CD4-positive, alpha-beta T cell treated with Interleukin-17A for 1 hour (primary cell): ENCODE results near the gene ALG14.

Experiments used
- DNase-seq: peaks from one replicate; pipeline ENCODE4 v3.0.0-alpha.2; 2020

The ALG14 gene

GRCh38 chr1:94979656-94980581 lies 92.8 kb downstream of the ALG14 start:
- DNase-seq, result no peak

GRCh38 chr1:94979131-94979530 lies 93.6 kb downstream of the ALG14 start:
- no peak for DNase-seq

GRCh38 chr1:94978401-94978800 lies 94.3 kb downstream of the ALG14 start:
- DNase-seq, result no peak

GRCh38 chr1:94976971-94977548 lies 95.7 kb downstream of the ALG14 start:
- DNase-seq, result no peak

DNA sequence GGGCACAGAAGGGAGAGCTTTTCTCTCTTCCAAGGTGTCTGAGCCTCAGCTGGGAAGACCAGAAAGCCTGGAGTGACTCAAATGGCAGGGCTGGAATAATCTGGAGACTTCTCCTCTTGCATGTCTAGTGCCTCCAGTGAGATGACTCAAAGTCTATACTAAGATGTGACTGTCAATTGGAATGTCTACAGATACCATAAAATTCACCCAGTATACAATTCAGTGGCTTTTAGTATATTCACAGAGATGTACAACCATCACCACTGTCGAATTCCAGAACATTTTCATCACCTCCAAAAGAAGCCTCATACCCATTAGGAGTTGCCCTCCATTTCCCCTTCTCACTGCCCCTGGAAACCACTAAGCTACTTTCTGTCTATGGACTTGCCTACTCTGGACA lies 97.9 kb downstream of the ALG14 start:
- DNase-seq, result no peak

- no peak for DNase-seq
Observed at GRCh38 chr1:94974241-94974640, 98.5 kb downstream of the ALG14 start.

GRCh38 chr1:94973309-94973922 lies 99.3 kb downstream of the ALG14 start:
- DNase-seq, result no peak

GRCh38 chr1:94971491-94971924 lies 101.2 kb downstream of the ALG14 start:
- DNase-seq, result no peak

DNA sequence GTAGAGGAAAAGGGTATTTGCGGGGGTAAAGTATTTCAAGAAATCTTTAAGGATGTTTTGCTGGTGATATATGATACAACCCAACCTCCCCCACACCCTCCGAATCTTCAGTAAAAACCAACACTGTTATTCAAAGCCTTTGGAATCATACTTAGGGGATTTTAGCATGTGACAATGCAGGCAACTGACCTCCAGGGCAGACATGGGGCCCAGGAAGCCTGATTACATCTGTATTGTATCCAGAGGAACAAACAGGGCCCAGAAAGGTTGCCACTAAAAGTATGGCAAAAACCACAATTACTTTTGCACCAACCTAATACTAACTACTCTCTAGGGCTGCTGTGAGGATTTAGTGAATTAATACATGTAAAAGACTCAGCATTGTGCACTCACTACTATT lies 102.0 kb downstream of the ALG14 start:
- no peak for DNase-seq

GRCh38 chr1:94969137-94969536 lies 103.6 kb downstream of the ALG14 start:
- DNase-seq, result no peak

DNA sequence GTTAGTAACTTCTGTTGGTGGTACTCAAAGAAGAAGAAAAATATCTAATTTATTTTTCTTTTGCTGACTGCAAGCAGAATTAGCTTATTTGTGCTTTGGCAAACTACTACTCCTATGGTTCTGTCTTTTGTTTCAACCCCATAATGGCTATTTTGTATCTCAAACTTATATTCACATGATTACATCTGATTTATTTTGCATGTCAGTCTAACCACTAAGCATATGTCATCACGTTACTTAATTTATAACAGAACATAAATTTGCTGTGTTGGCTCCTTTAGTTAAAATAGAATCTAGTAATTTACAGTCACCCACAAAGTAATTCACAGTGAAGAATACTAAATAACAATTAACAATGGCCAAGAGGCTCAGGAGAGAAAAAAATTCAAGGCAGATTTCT lies 106.7 kb downstream of the ALG14 start:
- no peak for DNase-seq

- no peak for DNase-seq
Observed at GRCh38 chr1:94963864-94964263, 108.9 kb downstream of the ALG14 start.

- DNase-seq, result peak; percentile 48
Observed at GRCh38 chr1:94962409-94963265, 110.1 kb downstream of the ALG14 start.

DNA sequence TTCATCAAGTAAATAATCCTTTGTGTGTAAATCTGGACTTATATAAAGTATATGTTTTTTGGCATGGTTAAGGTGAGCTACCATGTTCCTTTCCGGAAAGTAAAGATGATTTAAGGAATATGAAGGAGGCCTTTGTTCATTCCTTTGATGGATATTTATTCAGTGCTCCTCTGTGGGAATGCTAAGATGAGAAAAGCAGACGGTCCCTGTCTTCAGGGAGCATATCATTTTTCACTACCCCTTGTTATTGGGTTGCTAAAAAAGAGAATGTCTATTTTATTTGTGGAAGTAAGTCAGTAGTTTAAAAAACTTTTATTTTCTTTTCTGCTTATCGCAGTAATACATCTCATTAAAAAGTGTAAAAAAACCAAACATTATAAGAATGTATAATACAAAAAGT lies 110.8 kb downstream of the ALG14 start:
- DNase-seq, result no peak

GRCh38 chr1:94961582-94961981 lies 111.2 kb downstream of the ALG14 start:
- no peak for DNase-seq

DNA sequence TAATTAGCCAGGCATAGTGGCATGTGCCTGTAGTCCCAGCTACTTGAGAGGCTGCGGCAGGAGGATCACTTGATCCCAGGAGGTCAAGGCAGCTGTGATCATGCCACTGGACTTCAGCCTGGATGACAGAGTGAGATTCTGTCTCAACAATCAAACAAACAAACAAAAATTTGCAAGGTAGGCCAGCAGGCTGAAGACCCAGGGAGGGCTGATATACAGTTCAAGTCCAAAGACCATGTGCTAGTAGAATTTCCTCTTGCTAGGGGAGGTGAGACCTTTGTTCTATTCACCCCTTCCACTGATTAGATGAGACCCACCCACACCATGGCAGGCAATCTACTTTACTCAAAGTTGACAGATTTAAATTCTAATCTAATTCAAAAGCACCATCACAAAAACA lies 114.7 kb downstream of the ALG14 start:
- DNase-seq, result no peak

DNA sequence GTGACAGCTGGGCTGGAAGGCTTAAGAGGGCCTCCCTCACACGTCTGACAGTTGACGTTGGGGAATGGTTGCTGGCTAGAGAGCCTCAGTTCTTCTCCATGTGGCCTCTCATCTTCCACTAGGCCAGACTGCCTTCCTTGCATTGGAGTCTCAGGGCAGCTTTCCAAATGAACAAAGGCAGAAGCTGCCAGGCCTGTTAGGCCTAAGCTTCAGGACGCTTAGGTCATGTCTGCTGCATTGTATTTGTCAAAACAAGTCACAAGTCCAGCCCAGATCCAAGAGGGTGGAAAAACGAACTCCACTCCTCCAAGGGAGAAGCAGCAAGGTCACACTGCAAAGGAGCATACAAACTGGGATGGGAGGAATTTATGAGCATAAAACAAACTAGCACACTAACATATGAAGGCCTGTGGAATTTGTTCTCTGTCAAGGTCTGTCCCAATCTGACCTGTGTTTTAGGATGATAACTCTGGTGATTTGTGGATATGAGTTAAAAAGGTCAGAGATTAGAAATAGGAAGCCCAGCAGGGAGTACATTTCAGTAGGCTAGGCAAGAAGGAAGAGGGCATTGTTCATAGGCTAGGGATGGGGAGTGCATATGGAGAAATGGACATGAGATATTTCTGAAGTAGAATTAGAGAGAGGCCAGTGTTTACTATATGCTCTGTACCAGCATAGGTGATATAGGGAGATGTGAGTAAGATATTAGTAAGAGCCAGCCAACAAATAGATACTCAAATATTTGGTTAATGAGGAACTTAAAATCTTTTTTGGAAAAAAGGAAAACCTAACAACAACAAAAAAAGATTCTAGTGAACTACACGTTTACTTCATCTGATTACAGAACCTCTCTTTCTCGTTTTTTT lies 116.8 kb downstream of the ALG14 start:
- DNase-seq, result no peak

GRCh38 chr1:94954263-94955220 lies 118.2 kb downstream of the ALG14 start:
- no peak for DNase-seq

- no peak for DNase-seq
Observed at GRCh38 chr1:94953746-94954145, 119.0 kb downstream of the ALG14 start.

GRCh38 chr1:94953107-94953506 lies 119.6 kb downstream of the ALG14 start:
- DNase-seq, result no peak

DNA sequence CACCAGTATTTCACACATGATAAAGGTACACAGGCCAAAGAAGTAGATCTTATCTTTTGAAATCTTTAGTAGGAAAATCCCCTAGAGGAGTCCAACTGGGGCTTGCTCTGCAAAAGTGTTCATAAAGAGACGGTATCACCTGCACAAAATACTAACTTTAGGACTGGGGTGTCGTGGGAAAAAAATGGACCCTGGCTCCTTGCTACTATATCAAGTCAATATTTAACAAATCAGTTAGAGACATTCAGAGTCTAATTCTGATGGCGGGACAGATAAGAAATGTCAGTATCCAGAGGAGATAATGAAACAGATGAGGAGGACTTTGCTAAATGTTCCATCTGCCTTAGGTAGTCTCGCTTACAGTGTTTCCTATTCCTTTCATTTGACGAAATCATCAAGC lies 120.2 kb downstream of the ALG14 start:
- no peak for DNase-seq
